Gastroesophageal sphincter (tissue), 4 donors: ENCODE measurements around the gene MIF4GD. TPM values are rescaled to one million over a fixed set of nuclear protein-coding genes. Genes with fewer than 3 reads are reported as not detected.

Experiments used
- ATAC-seq: fragments of 150-250 bp; one replicate; pipeline ENCODE4 v1.9.1; 2016; ENCODE audit warnings: mild to moderate bottlenecking, moderate library complexity
- H3K27ac ChIP-seq, 4 donors: fragments of 200-600 bp; sonication (generic) in 3 of 4; 1 replicate in 3 of 4; 2 replicates in 1 of 4; pipeline ENCODE4 v1.5.1; 2016 to 2019
- H3K27me3 ChIP-seq: fragments of 200-600 bp; sonication (generic); one replicate; pipeline ENCODE4 v1.5.1; 2019
- H3K36me3 ChIP-seq, 2 donors: fragments of 200-600 bp; sonication (generic); one replicate each; pipeline ENCODE4 v1.5.1; 2019; ENCODE audit warnings: control low read depth in 1 of 2
- H3K4me1 ChIP-seq, 3 donors: fragments of 200-600 bp; sonication (generic); 1 replicate in 2 of 3; 2 replicates in 1 of 3; pipeline ENCODE4 v1.5.1; 2016 to 2019; ENCODE audit warnings: control low read depth in 2 of 3
- H3K4me3 ChIP-seq, 2 donors: fragments of 200-600 bp; sonication (generic); one replicate each; pipeline ENCODE4 v1.5.1; 2019; ENCODE audit warnings: mild to moderate bottlenecking in 1 of 2, moderate library complexity in 1 of 2
- H3K9me3 ChIP-seq, 3 donors: fragments of 200-600 bp; sonication (generic); one replicate each; pipeline ENCODE4 v1.5.1; 2017 to 2019; ENCODE audit warnings: control low read depth in 2 of 3
- EP300 ChIP-seq: sonication (generic); formaldehyde crosslinking; IDR thresholded peaks from one replicate; pipeline ENCODE4 v1.6.1; 2017; ENCODE audit warnings: antibody characterized with exemption, mild to moderate bottlenecking
- POLR2A ChIP-seq, 2 donors: fragments of 450-650 bp; IDR thresholded peaks; one replicate each; pipeline ENCODE4 v1.6.1; 2017; ENCODE audit warnings: antibody characterized with exemption in 2 of 2, mild to moderate bottlenecking in 2 of 2, moderate library complexity in 1 of 2
- POLR2AphosphoS5 ChIP-seq: sonication (generic); formaldehyde crosslinking; IDR thresholded peaks from one replicate; pipeline ENCODE4 v1.6.1; 2017; ENCODE audit warnings: antibody characterized with exemption
- WGBS, 2 donors: methylation state at CpG; one replicate each; pipeline ENCODE4 v1.1.5; 2018; ENCODE audit warnings: low coverage in 1 of 2; 5-methylcytosine and 5-hydroxymethylcytosine counted together
- total RNA-seq, 4 donors: library from RNA; depleted of rRNA; stranded (reverse); fragments of >200 nt; gene quantifications; one replicate each; pipeline ENCODE4 v1.1.0, GENCODE V29; 2016
- TF ChIP-seq, protein P1 (sequence below), 4 experiments: fragments of 200-600 bp in 2 of 4; fragments of 450-650 bp in 2 of 4; sonication (generic) in 1 of 4; IDR thresholded peaks; one replicate each; pipeline ENCODE4 v1.5.1; 2017 to 2019; ENCODE audit warnings: antibody characterized with exemption in 4 of 4, mild to moderate bottlenecking in 2 of 4, moderate library complexity in 2 of 4

Gene MIF4GD
- total RNA-seq, 4 donors from 2014 or later, result 28.5 to 50.7 (median 44.4) TPM

GRCh38 chr17:75228847-75229246 is 42.2 kb downstream of the MIF4GD start:
- peak; percentile 58 for ATAC-seq
- H3K4me1 ChIP-seq, result peaks cover 0 to 16% (median 0%) of the 10 kb centered on the region in 3 donors
- H3K9me3 ChIP-seq, result no peaks in the 10 kb centered on the region
- 67% methylated on average over 1 of the region's 4 CpGs; no CpG with 5 or more reads in 1 of the 2 donors for WGBS, 2 donors
- peak overlapping the region in 3 of 4 donors; percentile 37 to 55 (median 46) for H3K27ac ChIP-seq
- H3K27me3 ChIP-seq, result no peaks in the 10 kb centered on the region
- TF ChIP-seq EP300 (no peak), POLR2AphosphoS5 (no peak), POLR2A (IDR thresholded peaks at IDR 0.05) (no peak)
- TF ChIP-seq, protein P1, sequence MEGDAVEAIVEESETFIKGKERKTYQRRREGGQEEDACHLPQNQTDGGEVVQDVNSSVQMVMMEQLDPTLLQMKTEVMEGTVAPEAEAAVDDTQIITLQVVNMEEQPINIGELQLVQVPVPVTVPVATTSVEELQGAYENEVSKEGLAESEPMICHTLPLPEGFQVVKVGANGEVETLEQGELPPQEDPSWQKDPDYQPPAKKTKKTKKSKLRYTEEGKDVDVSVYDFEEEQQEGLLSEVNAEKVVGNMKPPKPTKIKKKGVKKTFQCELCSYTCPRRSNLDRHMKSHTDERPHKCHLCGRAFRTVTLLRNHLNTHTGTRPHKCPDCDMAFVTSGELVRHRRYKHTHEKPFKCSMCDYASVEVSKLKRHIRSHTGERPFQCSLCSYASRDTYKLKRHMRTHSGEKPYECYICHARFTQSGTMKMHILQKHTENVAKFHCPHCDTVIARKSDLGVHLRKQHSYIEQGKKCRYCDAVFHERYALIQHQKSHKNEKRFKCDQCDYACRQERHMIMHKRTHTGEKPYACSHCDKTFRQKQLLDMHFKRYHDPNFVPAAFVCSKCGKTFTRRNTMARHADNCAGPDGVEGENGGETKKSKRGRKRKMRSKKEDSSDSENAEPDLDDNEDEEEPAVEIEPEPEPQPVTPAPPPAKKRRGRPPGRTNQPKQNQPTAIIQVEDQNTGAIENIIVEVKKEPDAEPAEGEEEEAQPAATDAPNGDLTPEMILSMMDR (IDR thresholded peaks at IDR 0.05), result no peak
- H3K36me3 ChIP-seq, result peaks cover 0 to 98% of the 10 kb centered on the region in 2 donors
- no peak overlapping the region for H3K4me3 ChIP-seq

DNA sequence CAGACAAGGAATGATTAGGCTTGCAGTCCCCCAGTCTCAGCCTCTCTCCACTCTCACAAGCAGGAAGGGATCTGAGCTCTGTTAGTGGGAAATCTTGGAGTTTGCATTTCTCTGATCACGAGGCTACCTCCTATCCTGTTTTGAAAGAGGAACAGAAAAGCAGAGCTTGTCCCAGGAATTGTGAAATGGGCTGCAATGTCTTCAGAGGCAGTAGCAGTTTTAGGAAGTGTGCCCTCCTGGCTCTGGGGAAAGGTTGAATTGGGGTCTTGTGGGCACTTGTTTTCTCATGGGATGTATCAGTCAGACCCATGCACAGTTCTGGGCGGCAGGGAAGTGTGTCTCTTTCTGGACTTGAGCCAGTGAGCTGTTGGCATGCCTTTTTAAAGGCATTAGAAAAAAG is 42.7 kb downstream of the MIF4GD start:
- Histone ChIP-seq H3K36me3 (peaks cover 0 to 98% of the 10 kb centered on the region in 2 donors), H3K4me1 (peaks cover 0 to 16% (median 0%) of the 10 kb centered on the region in 3 donors), H3K9me3 (no peaks in the 10 kb centered on the region), H3K27me3 (no peaks in the 10 kb centered on the region), H3K27ac (peak overlapping the region in 3 of 4 donors; percentile 37 to 55 (median 46)), H3K4me3 (no peak overlapping the region)
- ATAC-seq, result peak; percentile 66
- 45 to 50% methylated on average over 1 to 2 of the region's 2 CpGs for WGBS, 2 donors
- TF ChIP-seq, protein P1 (IDR thresholded peaks at IDR 0.05), result no peak
- peak; percentile 25 for TF ChIP-seq POLR2AphosphoS5

DNA sequence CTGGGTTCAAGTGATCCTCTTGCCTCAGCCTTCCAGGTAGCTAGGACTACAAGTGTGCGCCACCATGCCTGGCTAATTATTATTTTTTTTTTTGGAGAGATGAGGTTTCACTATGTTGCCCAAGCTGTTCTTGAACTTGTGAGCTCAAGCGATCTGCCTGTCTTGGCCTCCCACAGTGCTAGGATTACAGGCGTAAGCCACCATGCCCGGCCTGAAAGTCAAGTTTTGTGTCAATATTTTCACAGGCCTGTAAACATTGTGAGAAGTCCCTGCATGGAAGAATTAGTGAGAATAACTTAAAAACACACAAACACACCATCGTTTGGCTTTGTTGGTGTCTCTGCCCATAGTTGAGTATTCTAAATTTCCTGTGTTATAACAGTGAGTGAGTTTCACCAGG is 43.3 kb downstream of the MIF4GD start:
- Histone ChIP-seq H3K9me3 (no peaks in the 10 kb centered on the region), H3K4me3 (no peak overlapping the region), H3K36me3 (peaks cover 0 to 98% of the 10 kb centered on the region in 2 donors), H3K27ac (no peak overlapping the region), H3K27me3 (no peaks in the 10 kb centered on the region), H3K4me1 (peaks cover 0 to 16% (median 0%) of the 10 kb centered on the region in 3 donors)
- TF ChIP-seq EP300 (no peak), POLR2AphosphoS5 (no peak), POLR2A (IDR thresholded peaks at IDR 0.05) (no peak)
- TF ChIP-seq, protein P1 (IDR thresholded peaks at IDR 0.05), result no peak
- no peak for ATAC-seq
- 75 to 85% methylated on average over 4 of the region's 5 CpGs for WGBS, 2 donors

DNA sequence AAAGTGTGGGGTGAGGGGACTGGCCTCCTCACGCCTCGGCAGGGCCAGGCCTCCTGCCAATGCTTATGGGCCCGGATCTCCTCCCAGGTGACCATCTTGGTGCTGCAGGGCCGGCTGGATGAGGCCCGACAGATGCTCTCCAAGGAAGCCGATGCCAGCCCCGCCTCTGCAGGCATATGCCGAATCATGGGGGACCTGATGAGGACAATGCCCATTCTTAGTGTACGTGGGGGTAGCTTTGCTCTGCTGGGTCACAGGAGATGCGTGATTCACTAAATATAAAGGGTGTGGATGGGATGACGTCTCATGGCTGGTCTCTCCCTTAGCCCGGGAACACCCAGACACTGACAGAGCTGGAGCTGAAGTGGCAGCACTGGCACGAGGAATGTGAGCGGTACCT is 46.0 kb downstream of the MIF4GD start:
- ATAC-seq, result no peak
- H3K9me3 ChIP-seq, result no peaks in the 10 kb centered on the region
- TF ChIP-seq POLR2A (IDR thresholded peaks at IDR 0.05) (no peak), POLR2AphosphoS5 (no peak)
- H3K4me1 ChIP-seq, result peaks cover 0 to 16% (median 0%) of the 10 kb centered on the region in 3 donors
- no peak overlapping the region for H3K27ac ChIP-seq
- peaks cover 0 to 95% of the 10 kb centered on the region in 2 donors for H3K36me3 ChIP-seq
- H3K4me3 ChIP-seq, result no peak overlapping the region
- 62 to 63% methylated on average over 6 to 10 of the region's 14 CpGs for WGBS, 2 donors
- H3K27me3 ChIP-seq, result no peaks in the 10 kb centered on the region

DNA sequence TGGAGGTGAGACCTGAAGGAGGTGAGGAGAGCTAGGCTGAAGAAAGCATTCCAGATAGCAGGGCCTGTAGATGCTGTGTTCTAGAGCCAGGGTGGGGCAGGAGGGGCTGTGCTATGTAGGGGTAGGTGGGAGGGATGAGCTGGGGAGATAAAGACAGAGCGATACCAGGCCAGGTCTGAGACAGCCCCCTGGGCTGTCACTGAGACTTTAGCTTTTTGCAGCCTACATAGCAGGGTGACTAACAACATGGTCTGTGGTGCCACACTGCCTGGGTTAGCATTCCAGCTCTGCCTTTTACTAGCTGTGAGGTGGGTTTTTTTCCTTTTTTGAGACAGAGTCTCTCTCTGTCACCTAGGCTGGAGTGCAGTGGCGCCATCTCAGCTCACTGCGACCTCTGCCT is 51.2 kb downstream of the MIF4GD start:
- no peak for ATAC-seq
- TF ChIP-seq, protein P1 (IDR thresholded peaks at IDR 0.05), result no peak
- TF ChIP-seq POLR2A (IDR thresholded peaks at IDR 0.05) (no peak), POLR2AphosphoS5 (no peak), EP300 (no peak)
- H3K36me3 ChIP-seq, result peaks cover 0 to 97% of the 10 kb centered on the region in 2 donors

More for the DNA sequence above, 51.2 kb downstream of the MIF4GD start:
- WGBS, 2 donors, result 97 to 100% methylated on average over 1 to 3 of the region's 3 CpGs
- no peaks in the 10 kb centered on the region for H3K4me1 ChIP-seq
- no peaks in the 10 kb centered on the region for H3K9me3 ChIP-seq
- no peak overlapping the region for H3K27ac ChIP-seq
- H3K27me3 ChIP-seq, result no peaks in the 10 kb centered on the region
- no peak overlapping the region for H3K4me3 ChIP-seq
